Measurements from ENCODE around the gene TTLL6.

TTLL6 gene

GRCh38 chr17:48728232-48729231 is 88.5 kb downstream of the TTLL6 start, which contains the start of gene HOXB13:
Gene HOXB13 (minus strand): TSS chr17:48728750. CDS start chr17:48728593, 157 bp downstream.
- H3K4me3 ChIP-seq (ENCODE audit: control insufficient read depth, low read depth, low read length): peak within 1 kb of the TSS; percentile 7
- DNase-seq (ENCODE audit: low read depth): peak; percentile 49
- TF ChIP-seq, protein P1, sequence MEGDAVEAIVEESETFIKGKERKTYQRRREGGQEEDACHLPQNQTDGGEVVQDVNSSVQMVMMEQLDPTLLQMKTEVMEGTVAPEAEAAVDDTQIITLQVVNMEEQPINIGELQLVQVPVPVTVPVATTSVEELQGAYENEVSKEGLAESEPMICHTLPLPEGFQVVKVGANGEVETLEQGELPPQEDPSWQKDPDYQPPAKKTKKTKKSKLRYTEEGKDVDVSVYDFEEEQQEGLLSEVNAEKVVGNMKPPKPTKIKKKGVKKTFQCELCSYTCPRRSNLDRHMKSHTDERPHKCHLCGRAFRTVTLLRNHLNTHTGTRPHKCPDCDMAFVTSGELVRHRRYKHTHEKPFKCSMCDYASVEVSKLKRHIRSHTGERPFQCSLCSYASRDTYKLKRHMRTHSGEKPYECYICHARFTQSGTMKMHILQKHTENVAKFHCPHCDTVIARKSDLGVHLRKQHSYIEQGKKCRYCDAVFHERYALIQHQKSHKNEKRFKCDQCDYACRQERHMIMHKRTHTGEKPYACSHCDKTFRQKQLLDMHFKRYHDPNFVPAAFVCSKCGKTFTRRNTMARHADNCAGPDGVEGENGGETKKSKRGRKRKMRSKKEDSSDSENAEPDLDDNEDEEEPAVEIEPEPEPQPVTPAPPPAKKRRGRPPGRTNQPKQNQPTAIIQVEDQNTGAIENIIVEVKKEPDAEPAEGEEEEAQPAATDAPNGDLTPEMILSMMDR (conservative IDR thresholded peaks at IDR 0.05; ENCODE audit: control insufficient read depth, insufficient read depth, low read depth, low read length): no peak

- TF ChIP-seq, protein P1 (conservative IDR thresholded peaks at IDR 0.05; ENCODE audit: control insufficient read depth, insufficient read depth, low read depth, low read length): no peak
- no peak overlapping the region for H3K4me3 ChIP-seq (ENCODE audit: control insufficient read depth, low read depth, low read length)
- no peak for DNase-seq (ENCODE audit: low read depth)
Observed at GRCh38 chr17:48727415-48728175, 89.4 kb downstream of the TTLL6 start.

DNA sequence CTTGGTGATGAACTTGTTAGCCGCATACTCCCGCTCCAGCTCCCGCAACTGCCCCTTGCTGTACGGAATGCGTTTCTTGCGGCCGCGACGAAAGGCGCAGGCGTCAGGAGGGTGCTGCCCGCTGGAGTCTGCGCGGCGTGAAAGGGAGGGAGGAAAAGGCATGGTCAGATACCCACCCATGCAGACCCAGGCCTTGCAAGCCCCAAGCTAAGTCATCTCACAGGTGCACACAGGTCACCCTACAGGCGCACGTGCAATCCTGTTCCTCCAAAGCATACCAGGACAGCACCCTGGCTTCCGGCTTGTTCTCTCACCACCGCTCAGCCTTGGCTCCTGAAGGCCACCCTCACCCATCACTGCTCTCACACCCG is 90.1 kb downstream of the TTLL6 start:
- no peak for DNase-seq (ENCODE audit: low read depth)

DNA sequence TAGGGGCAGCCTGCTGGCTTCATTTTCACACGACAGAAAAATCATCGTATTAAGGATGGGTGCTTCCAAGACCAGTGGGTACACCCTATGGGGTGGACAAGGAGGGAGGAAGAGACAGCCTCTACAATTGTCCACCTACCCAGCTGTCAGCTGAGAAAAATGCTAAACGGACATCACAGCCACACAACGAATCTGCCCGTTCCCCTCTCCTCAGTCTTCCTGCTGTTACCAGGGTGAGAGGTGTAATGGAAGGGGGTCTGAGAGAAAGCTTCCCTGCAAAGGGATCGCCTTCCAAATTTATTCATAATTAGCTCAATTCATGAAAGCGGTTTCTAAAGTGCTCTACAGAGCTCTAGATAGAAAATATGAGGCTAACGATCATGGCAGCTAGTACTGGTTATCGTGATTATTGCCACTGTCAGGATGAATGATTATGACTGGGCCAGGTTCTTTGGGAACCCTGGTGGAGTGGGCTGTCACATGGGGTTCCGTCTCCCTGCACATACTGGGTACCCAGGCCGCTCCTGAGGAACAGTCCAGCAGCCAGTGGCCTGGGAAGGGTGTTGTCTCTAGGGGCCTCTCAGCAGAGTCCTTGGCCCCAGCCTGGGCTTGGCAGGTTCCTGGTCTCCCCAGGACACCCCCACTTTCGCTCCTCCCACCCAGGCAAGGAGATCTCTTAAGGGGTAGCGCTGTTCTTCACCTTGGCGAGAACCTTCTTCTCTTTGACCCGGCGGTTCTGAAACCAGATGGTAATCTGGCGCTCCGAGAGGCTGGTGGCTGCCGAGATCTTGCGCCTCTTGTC is 90.7 kb downstream of the TTLL6 start:
- no peak overlapping the region for H3K4me3 ChIP-seq (ENCODE audit: control insufficient read depth, low read depth, low read length)
- TF ChIP-seq, protein P1 (conservative IDR thresholded peaks at IDR 0.05; ENCODE audit: control insufficient read depth, insufficient read depth, low read depth, low read length): no peak
- DNase-seq (ENCODE audit: low read depth): no peak

More for the DNA sequence above, 90.1 kb downstream of the TTLL6 start:
- no peak overlapping the region for H3K4me3 ChIP-seq (ENCODE audit: control insufficient read depth, low read depth, low read length)
- TF ChIP-seq, protein P1 (conservative IDR thresholded peaks at IDR 0.05; ENCODE audit: control insufficient read depth, insufficient read depth, low read depth, low read length): no peak

DNA sequence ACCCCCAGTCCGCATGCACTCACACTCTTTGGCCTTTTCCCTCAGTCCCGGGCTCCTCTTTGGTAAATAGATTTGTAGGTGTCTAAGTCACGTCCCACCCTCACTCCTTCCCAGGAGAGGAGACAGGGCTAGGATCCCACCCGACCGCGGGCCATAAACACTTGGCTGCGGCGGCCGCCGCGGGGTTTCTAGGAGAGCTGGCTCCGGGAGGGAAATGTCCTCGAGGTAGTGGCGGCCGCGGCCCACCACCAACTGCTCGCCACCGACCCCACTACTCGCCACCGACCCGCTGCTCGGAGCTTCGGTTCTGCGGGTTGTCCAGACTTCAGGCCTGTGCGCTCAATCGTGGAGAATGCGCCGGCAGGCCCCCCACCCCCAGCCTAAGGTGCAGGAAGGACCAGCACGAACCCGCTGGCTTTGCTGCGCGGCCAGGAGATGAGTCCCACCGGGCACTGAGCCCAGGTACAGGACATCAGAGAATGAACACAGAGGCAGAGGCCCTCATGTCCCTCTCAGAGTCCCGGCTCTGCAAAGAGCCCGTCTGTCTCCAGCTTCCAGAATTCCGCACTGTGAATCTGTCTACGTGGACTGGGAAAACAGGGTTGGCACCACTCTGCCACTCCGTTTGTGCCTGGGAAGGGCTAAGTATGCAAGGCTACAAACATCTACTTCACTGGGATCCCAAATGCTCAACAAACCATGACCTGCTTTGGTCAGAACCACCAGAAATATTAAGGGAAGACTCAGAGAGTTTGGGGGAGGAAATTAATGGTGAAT is 91.6 kb downstream of the TTLL6 start:
- no peak for DNase-seq (ENCODE audit: low read depth)
- TF ChIP-seq, protein P1 (conservative IDR thresholded peaks at IDR 0.05; ENCODE audit: control insufficient read depth, insufficient read depth, low read depth, low read length): no peak
- H3K4me3 ChIP-seq (ENCODE audit: control insufficient read depth, low read depth, low read length): no peak overlapping the region

Measured in fibroblast of mammary gland (primary cell).